Stimulated activated CD8-positive, alpha-beta memory T cell treated with anti-CD3 and anti-CD28 coated beads, Interleukin-12 subunit alpha, Interleukin-12 subunit beta, amount 100 ng/mL, for 1 hour (primary cell): ENCODE data around the gene PRKCE.

Source experiments
- DNase-seq: peaks from one replicate; pipeline ENCODE4 v3.0.0-alpha.2; 2020; ENCODE audit warnings: low read depth

Gene PRKCE

DNA sequence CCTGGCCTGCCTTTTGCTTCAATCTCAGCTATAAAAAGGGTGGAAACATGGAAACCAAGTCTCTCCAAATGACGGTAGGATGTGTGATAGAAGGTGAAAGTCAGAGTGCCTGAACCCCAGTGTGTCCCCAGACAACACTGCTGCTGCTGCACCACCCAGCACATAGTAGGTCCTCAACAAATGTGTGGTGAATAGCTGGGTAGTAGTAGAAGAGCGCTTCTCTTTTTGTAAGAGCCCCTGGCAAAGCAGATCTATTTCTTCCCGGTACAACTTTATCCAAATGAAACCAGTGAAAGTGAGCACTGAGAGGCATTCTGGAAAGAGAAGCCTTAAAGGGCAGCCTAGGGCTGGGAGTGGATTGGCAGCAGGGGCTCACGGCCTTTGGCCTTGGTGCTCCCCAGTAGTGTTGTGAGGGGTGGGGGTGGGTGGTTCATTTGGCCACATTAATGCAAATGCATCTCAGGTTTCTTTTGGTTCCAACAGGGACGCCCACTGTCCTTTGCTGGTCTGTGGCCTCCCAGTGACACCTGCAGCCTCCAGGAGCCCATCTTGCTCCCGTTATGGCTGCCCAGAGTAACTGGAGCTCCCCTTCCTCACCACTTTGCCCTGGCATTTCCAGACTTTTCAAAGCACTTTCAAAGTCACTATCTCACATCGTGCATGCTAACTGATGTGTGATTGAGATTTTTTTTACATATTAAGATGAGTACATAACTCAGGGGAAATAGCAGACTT lies 341.4 kb downstream of the PRKCE start:
- DNase-seq, result no peak

DNA sequence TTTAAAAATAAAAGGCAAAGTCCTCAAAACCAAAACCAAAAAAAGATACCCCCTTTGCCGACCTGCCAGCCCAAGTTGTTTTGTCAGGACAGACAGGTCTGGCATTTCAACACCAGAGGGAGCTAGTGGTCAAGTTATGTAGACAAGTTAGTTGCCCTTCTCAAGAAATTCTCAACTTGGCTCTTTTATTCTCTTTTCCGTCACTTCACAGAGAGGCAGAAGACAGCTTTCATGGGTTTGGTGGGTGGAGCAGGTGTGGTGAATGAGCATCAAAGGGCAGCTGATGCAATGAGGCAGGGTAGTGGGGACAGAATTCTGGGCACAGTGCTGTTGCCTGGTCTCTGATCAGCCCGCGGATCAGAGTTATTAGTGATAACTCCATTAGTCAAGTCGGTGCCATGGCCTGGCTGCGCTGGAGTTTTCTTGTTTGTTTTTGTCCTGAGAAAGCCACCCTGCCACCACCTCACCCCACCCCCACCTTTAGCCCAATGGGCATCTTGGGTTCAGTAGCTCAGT lies 342.1 kb downstream of the PRKCE start:
- peak; percentile 33 for DNase-seq

DNA sequence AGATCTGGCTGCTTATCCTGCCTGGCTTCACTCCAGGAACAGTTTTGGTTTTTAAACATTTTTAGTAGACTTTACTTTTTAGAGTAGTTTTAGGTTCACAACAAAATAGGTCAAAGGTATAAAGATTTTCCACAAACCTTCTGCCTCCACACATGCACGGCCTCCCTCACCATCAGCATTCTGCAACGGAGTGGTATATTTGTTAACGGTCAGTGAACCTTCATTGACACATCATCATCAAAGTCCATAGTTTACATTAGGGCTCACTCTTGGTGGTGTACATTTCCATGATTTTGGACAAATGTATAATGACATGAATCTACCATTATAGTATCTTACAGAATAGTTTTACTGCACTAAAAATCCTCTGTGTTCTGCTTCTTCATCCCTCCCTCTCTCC lies 342.6 kb downstream of the PRKCE start:
- no peak for DNase-seq

DNA sequence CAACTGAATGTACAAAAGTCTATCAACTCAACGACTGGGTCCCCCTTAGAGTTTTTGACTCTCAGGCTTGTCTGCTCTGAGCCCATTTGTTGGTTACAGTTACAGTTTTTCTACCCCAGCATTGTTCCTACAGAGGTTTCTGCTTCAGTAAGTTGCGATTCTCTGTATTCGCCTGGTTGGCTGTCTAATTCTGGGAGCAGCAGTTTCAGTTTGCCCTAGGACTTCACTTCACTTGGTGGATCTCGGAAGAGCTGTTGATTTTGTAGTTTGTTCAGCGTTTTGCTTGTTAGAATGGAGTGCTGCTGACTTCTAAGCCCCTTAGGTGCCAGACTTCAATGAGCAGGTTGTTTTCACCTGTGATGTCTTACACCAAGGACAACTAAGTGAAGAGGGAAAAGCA lies 349.2 kb downstream of the PRKCE start:
- no peak for DNase-seq

DNA sequence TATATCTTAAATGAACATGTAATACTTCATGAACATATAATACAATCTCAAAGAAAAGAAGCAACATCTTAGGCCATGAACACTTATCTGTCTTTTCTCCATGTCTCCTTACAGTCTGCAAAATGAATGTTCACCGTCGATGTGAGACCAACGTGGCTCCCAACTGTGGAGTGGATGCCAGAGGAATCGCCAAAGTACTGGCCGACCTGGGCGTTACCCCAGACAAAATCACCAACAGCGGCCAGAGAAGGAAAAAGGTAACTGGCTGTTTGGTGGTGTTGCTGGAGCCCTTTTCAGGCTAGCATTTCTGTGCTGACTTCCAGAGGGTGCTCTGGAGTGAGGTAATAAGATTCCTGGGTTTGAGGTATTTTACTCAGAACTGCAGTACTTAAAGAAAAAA lies 349.8 kb downstream of the PRKCE start:
- DNase-seq, result no peak

DNA sequence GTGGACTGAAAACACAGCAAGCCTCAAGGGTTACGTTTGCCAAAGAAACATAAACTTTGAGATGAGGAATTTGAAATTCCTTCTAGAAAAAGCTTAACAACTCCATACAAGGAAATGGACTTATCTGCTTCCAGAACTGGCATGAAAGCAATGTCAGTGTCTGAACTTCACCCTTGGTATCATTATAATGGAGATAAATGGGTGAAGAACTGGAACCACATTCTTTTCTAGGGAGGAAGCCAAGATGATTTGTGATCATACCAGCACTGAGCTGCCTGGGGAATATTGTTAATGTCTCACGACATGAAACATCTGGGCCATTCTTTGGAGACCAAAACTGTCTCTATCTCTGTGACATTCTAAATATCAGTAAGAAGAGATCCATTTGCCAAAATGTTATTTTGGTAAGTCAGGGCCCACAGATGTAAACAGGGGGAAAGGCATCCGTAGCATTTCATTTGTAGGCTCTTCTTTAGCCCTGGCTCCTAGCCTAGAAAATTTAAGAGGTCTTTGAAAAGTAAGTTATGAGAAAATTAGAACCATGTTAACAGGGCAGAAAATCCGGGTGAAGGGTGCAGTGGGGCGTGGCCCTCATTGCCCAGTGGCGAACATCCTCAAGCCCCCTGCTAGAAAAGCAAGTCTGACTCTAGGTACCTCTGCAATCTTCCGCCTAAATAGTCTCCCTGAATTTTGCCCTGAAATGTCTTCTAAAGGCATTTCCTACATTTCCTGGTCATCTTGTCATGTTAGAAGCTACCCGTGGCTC lies 350.4 kb downstream of the PRKCE start:
- no peak for DNase-seq

DNA sequence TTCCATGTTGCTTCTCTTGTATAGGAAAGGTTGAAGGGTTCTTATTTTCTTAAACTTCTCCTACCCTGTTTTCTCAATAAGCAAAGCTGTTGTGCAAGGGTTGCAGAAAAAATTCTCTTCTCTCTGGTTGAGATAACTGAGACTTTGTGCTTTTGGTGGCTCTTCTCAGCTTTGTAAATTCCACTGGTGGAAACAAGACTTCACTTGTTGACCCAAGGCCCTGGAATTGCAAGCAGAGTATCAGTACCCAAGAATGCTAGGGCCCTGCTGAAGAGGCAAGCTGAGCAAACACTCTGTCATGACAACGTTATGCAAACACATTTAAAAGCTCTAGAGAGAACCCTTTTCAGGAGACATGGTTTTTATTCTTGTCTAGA lies 351.0 kb downstream of the PRKCE start:
- no peak for DNase-seq

- DNase-seq, result no peak
Measured at GRCh38 chr2:46002947-46003346, 351.5 kb downstream of the PRKCE start.

- no peak for DNase-seq
Measured at GRCh38 chr2:46003903-46004473, 352.5 kb downstream of the PRKCE start.

DNA sequence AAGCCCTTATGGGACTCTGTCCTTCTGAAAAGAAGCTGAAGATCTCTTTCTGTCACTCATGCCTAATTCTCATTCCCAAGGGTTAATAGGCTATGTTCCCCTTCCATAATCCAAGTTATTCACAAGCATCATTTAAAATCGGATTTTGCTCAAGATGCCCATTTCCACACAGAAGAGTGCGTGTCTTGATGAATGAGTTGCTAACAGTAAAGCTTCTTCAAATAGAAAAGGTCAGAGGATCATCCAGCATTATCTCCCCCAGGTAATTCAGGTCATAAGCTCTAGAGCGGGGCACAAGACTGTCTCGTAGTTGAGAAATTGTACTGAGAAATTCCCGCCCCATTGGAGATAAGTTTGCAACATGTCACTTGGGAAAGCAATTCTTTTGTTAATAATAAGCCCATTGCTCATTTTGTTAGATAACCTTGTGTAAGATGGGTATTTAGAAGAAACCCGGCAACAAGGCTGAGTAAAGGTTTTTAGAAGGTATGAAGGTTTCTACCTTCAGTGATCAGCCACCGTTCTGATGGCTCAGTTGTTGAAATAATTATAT lies 355.1 kb downstream of the PRKCE start:
- no peak for DNase-seq

DNA sequence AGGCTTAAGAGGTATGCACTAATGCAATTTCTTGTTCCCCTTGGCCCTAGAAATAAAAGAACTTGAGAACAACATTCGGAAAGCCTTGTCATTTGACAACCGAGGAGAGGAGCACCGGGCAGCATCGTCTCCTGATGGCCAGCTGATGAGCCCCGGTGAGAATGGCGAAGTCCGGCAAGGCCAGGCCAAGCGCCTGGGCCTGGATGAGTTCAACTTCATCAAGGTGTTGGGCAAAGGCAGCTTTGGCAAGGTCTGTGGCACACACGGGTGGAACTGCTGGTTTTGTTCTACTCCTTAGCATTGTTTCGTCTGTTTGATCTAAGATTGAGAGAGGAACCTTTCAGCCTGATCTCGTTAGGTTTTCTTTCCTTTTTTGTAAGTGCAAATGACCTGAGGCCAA lies 355.9 kb downstream of the PRKCE start:
- no peak for DNase-seq

- no peak for DNase-seq
Measured at GRCh38 chr2:46008091-46008870, 356.8 kb downstream of the PRKCE start.

DNA sequence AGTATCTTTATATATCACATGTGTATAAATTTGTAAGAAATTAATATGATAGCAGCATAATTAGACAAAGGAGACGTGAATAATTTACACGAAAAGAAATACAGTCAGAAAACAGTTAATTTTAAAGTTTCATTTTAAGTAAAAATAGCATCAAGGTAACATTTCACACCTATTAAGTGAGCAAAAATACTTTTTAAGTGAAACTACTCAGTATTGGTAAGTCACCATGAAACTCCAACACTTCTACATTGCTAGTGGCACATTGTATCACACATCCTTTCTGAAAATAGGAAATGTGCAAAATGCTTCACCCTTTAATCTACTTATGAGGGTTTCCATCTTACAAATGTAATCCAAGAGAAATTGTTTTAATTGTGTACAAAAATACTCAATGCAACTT lies 357.8 kb downstream of the PRKCE start:
- no peak for DNase-seq

- DNase-seq, result no peak
Measured at GRCh38 chr2:46009772-46010171, 358.3 kb downstream of the PRKCE start.

DNA sequence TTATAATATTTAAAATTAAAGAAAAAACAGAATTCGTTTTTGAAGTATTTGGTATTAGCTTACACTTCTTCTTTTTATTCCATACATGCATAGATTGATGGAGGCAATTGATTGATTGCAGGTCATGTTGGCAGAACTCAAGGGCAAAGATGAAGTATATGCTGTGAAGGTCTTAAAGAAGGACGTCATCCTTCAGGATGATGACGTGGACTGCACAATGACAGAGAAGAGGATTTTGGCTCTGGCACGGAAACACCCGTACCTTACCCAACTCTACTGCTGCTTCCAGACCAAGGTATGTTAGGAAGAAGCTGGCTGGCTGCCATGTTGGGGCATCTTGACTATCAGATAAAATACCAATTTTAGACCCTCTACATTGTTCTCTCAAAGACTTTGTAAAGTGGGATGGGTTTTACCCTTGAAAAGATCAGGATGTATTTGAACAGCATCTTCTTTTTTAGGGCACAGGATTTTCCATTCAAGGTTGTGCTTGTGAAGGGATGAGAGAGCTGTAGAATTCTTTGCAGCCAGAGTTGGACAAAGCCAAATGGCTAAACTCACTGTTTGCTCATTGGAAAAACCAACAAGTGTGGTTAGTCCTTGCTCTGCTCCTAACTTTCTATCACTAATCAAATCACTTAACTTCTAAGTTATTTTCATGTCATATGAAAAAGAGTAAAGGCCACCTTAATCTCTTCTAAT lies 358.9 kb downstream of the PRKCE start:
- no peak for DNase-seq

DNA sequence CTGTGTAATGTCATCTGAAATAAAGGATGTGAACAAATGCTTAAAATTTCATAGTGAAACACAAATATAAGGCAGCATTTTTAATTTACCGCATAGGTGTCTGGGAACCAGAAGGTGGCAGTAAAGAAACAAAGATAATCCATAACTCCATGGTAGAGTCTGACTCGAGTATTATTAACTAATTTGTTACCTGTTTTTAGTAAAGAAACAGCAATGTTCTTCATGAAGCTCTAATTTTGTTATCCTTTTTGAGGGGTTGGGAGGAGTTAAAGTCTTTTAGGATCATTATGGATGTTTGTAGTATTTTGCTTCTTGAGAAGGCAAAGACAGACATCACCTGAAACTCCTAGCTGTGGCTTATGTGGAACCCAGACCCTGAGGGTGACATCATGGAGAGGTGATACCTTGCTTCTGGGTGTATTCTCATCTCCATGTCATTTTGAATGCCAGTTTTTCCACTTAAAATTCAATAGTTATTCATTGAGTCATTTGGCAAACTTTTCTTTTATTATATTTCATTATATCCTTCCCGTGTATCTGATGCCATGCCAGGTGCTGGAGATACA lies 359.5 kb downstream of the PRKCE start:
- no peak for DNase-seq

GRCh38 chr2:46012618-46013240 lies 361.3 kb downstream of the PRKCE start:
- DNase-seq, result no peak

DNA sequence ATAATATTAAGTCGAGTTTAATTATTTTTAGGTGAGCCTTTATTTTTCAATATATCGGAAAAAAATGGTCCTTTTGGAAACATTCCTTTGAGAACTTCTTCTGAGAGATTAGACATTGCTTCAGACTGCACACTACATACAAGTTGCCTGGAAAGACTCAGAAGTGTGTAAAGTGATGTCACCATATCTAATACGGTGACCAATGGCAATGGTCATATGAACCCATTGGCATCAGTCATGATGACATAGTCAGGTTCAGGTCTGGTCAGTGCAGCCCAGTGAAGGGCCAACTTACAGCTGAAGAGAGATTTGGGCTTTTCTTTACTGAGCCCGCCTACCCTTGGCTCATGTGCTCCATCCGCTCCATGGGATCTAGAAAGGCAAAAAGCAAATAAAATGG lies 362.3 kb downstream of the PRKCE start:
- DNase-seq, result no peak

DNA sequence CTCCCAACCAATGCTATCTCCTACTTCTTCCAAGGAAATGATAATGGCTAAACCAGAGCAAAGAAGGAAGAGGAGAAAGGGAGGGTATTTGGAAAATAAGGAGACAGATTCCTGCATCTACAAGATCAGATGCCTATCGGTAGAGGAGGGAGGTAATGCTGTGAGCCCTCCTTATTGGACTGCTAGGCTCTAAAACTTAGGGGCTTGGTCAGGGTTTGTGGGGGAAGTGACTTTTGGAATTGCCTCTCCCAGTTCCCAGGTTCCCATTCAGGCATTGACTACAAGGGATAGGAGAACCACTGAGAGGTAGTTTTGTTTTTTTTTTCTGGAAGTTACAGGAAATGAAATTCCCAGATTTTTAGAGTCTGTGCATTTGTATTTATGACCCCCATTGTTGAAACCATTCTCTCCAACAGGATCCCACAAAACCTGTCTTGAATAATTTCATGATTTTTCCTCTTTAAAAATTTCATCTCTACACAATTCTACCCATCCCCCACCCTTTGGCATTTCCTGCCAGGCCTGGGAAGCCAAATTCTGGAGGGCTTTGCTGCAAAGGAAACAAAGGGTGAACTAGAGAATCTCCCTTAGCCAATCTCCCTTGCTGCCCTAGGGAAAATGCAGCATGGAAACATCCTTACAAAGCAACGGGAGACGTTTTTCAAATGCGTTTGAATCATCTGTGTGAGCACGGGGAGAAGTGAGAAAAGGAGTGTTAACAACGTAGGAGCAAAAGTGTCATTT lies 363.6 kb downstream of the PRKCE start:
- no peak for DNase-seq

DNA sequence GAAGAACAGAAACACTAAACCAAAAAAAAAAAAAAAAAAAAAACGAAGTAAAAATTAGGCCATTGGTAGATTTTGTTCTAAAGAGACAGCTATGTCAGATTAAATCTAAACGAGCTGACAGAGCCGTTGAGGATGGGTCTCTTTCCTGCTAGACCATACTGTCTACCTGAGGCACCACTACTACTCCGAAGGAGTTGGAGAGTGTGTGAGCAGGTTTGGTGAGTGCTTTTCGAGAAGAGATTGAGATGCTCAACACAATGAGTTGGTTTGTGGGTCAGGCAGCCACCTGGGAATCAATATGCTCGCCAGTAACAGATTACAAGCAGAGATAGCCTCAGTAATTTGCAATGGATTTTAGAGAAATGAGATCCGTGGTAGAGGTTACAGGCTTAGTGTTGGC lies 364.2 kb downstream of the PRKCE start:
- DNase-seq, result no peak
